Measurements from ENCODE around the gene PHF5A. TPM values are rescaled to one million over a fixed set of nuclear protein-coding genes. Genes with fewer than 3 reads are reported as not detected.
"Not testable (repeated sequence)": the region's sequence is repeated elsewhere in the genome, so short reads cannot be mapped to it uniquely, and the experiment has no call there.

Gene PHF5A
- total RNA-seq, 1 donor from 2014 or later, result 25.5 TPM

DNA sequence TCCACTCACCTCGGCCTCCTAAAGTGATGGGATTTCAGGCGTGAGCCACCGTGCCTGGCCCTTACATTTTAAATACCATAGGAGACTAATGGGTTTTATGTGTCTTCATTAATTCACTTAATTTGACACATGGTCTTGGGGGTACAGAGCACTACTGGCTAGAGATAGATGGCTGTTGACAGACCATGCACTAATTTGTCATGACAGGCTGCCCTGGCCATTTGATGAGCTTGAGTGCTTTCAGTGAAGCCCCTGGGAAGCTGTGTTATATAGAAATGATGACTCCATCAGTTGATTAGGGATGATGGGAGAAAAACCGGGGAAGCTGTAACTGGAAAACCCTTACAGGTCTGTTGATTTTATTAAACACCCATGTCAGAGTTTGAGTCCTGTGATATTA is 6.6 kb downstream of the PHF5A start:
- no peak for DNase-seq (ENCODE audit: missing footprints)
- intact Hi-C loops (cut with DNase I), result no loop called here
- no peak for ATAC-seq

GRCh38 chr22:41460071-41460470 is 8.4 kb downstream of the PHF5A start:
- DNase-seq (ENCODE audit: missing footprints) (peak; percentile 76), ATAC-seq (peak; percentile 52)
- intact Hi-C loops (cut with DNase I), result not testable (repeated sequence)

- intact Hi-C loops (cut with DNase I), result no loop called here
- ATAC-seq (no peak), DNase-seq (ENCODE audit: missing footprints) (no peak)
These were observed 9.1 kb downstream of the PHF5A start for GRCh38 chr22:41459431-41459830.

- intact Hi-C loops (cut with DNase I), result no loop called here
- ATAC-seq (no peak), DNase-seq (ENCODE audit: missing footprints) (no peak)
These were observed 10.2 kb downstream of the PHF5A start for GRCh38 chr22:41458161-41458728.

- ATAC-seq, result peak; percentile 84
- intact Hi-C loops (cut with DNase I), result no loop called here
- DNase-seq (ENCODE audit: missing footprints), result peak; percentile 95
These were observed 20.2 kb downstream of the PHF5A start for GRCh38 chr22:41448189-41448808.

- peak; percentile 38 for ATAC-seq
- peak; percentile 85 for DNase-seq (ENCODE audit: missing footprints)
- intact Hi-C loops (cut with DNase I), result no loop called here
These were observed 20.9 kb downstream of the PHF5A start for GRCh38 chr22:41447435-41448188.

GRCh38 chr22:41446639-41447434 is 21.7 kb downstream of the PHF5A start, which contains the start of gene TOB2:
Gene TOB2 (minus strand): TSS chr22:41446801. CDS start chr22:41437345, 9,456 bp downstream.
- ATAC-seq (peak; percentile 68), DNase-seq (ENCODE audit: missing footprints) (peak; percentile 97)
- intact Hi-C loops (cut with DNase I), result no loop called here

GRCh38 chr22:41446057-41446501 is 22.4 kb downstream of the PHF5A start:
- intact Hi-C loops (cut with DNase I), result no loop called here
- DNase-seq (ENCODE audit: missing footprints) (no peak), ATAC-seq (no peak)

- ATAC-seq (no peak), DNase-seq (ENCODE audit: missing footprints) (no peak)
- intact Hi-C loops (cut with DNase I), result no loop called here
These were observed 23.1 kb downstream of the PHF5A start for GRCh38 chr22:41445129-41446056.

DNA sequence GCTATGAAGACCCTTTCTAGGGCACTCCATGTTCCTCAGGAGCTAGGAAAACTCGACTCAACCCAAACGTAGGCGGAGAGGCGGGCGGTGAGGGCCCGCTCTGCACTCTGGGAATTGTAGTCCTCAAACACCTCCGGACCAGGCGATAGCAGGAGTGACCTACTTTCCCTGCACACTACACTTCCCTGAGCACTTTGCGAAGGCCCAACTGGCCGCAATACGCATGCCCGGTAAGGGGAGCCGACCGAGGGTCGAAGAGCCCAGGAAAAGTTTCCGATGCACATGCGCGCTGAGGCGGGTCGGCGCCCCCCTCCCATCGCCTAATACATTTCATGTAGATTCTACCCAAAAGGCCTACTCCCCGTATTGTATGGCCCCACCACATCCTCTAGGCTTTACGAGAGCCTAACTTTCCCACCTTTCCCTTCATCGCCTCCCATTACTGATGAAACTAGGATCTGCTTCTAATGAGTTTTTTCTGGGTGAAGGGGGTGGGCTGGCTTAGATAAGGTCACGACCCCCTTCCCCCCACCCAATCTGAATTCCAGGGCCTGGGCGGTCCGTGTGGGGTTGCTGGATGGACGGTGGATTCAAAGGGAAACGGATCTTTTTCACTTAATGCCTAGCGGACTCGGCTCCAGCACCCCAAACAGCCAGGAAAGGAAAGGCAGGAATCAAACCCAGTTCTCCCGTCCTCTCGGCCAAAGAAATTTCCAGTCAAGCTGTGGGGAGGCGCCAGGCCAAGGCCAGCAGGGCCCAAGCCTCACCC is 23.9 kb downstream of the PHF5A start:
- DNase-seq (ENCODE audit: missing footprints) (peak; percentile 94), ATAC-seq (peak; percentile 52)
- intact Hi-C loops (cut with DNase I), result no loop called here

DNA sequence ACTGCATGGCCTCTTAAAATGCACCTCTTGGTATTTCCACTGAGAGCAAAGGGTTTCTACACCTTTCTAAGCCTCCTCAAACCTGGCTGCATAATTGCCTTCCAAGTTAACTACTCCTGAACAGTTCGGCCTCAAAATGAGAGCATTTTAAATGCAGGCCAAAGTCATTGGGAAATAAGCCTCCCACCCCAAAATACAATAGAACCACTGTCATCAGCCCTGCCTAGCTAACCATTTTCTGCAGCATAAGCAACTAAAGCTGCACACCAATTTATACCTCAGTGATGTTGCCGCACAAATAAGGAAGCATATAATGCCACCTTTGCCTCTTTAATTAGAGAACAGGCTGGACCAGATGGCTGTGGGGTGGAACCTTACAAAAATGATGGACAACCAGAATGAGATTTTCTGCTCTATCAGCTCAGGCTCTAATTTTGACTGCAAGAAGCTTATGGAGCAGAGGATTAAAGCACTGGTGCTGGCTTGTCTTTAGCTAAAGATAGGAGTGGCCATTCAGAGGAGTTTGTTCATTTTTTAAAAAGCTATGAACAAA is 26.2 kb downstream of the PHF5A start:
- ATAC-seq, result no peak
- DNase-seq (ENCODE audit: missing footprints), result no peak
- intact Hi-C loops (cut with DNase I), result no loop called here

DNA sequence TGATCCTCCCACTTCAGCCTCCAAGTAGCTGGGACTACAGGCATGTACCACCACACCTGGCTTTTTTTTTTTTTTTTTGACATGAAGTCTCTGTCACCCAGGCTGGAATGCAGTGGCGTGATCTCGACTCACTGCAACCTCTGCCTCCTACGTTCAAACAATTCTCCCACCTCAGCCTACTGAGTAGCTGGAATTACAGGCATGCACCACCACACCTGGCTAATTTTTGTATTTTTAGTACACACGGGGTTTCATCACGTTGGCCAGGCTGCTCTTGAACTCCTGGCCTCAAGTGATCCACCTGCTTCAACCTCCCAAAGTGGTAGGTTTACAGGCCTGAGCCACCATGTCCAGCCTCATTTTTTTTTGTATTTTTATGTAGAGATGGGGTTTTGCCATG is 28.0 kb downstream of the PHF5A start:
- DNase-seq (ENCODE audit: missing footprints); intact Hi-C loops (cut with DNase I); ATAC-seq: not testable (repeated sequence)

DNA sequence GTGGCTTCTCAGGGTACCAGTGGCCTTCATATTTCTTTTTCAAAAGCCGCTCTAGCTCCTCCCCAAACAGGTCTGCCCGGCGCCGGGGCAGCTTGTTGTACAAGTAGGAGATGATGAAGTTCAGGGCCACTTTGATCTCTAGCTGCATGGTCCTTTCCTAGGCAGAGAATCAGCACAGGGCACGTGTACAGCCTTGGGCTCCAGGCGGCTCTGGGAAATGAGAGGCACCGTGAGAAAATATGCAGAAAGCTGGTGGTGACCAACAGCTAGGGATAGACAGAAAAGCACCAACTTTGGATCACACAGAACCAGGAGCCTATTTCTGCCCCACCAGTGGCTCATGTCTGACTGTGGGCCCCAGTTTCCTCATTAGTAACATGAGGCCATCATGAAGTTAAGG is 31.3 kb downstream of the PHF5A start:
- ATAC-seq (no peak), DNase-seq (ENCODE audit: missing footprints) (no peak)
- intact Hi-C loops (cut with DNase I), result no loop called here

DNA sequence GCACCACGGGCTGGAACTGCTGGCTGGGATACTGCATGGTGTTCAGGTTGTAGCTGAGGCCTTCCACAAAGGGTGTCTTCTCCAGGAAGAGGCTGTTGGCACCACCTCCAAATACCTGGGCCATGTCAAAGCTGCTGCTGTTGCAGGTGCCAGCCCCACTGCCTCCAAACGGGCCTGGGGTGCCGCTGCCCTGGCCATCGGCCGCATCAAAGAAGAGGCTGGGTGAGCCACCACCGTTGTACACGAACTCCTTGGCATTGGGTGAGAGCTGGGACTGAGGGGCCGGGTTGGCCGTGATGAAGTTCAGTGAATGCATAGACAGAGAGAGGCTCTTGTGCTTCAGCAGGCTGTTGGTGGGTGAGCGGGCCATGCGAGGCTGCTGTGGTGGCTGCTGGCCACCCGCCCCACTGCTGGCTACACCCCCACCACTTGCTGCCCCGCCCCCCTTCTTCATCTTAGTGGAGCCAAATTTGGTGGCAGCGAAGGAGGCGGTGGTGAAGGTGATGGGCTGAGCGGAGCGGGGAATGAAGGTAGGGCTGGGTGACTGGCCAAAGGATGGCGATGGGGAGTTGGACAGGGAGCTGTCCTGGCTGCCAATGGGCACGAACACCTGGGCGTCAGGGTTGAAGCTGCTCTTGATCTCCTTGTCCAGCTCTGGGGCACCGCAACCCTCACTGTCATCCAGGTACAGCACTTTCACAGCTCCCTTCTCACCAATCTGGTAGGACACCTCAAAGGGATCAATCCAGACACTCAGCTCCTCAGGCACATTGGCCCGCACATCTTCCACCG is 32.0 kb downstream of the PHF5A start:
- DNase-seq (ENCODE audit: missing footprints) (no peak), ATAC-seq (no peak)
- intact Hi-C loops (cut with DNase I), result no loop called here

DNA sequence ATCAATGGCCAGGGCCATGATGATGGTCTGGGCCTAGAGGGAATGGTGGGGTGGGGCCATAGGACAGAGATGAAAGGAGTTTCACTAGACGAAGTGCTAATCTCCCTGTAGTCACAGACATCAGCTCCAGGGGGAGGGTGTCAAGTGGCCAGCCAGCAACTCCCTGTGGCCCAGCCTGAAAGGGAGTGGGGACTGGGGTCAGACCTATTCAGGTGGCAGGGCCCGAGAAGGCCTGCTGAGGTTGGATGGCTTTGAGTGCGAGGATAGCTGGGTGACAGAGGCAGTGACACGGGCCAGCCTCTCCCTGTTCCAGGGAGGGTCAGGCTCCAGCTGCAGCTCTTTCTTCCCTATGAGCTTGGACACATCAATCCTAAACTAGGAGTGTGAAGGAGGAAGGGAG is 32.9 kb downstream of the PHF5A start:
- no peak for ATAC-seq
- no peak for DNase-seq (ENCODE audit: missing footprints)

GRCh38 chr22:41434361-41435003 is 34.0 kb downstream of the PHF5A start:
- intact Hi-C loops (cut with DNase I); DNase-seq (ENCODE audit: missing footprints): not testable (repeated sequence)
- peak; percentile 9 for ATAC-seq

More for the DNA sequence above, 32.9 kb downstream of the PHF5A start:
- intact Hi-C loops (cut with DNase I), result no loop called here
